Forelimb muscle (tissue), 1 donor: Measurements from ENCODE around the gene FBH1. TPM values are rescaled to one million over a fixed set of nuclear protein-coding genes. Genes with fewer than 3 reads are reported as not detected.
"Not testable (repeated sequence)": the region's sequence is repeated elsewhere in the genome, so short reads cannot be mapped to it uniquely, and the experiment has no call there.

ENCODE experiments used
- DNase-seq: peaks from one replicate; pipeline ENCODE4 v3.0.0-alpha.2; 2013; ENCODE audit warnings: low read depth
- polyA plus RNA-seq: library from polyadenylated mRNA; unstranded; fragments of 120-200 nt; gene quantifications from one replicate; pipeline ENCODE4 v1.2.1, GENCODE V29; 2013; ENCODE audit not compliant: insufficient read length

FBH1 gene
- polyA plus RNA-seq, 1 donor: 48.0 TPM

- DNase-seq: no peak
Measured at GRCh38 chr10:5941579-5941978, 51.5 kb downstream of the FBH1 start.

- DNase-seq: no peak
Measured at GRCh38 chr10:5942001-5942400, 52.0 kb downstream of the FBH1 start.

GRCh38 chr10:5942474-5942873, 52.4 kb downstream of the FBH1 start:
- DNase-seq: no peak

GRCh38 chr10:5943536-5943935, 53.5 kb downstream of the FBH1 start:
- DNase-seq: no peak

GRCh38 chr10:5944389-5945189, 54.5 kb downstream of the FBH1 start:
- peak; percentile 99 for DNase-seq

DNA sequence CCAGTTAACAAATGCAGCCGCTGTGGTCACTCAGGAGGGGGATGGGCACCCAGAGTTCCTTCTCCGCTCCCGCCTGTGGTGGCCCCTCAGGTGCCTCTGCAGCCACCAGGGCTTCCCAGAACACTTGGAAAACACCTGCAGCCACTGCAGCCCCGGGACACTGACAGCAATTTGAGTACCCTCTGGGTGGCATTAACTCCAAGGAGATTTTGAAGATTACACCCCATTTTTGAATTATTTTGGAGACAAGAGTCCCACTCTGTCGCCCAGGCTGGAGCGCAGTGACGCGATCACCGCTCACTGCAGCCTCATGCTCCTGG, 55.1 kb downstream of the FBH1 start:
- DNase-seq: no peak

GRCh38 chr10:5945561-5946418, 55.7 kb downstream of the FBH1 start:
- no peak for DNase-seq

DNA sequence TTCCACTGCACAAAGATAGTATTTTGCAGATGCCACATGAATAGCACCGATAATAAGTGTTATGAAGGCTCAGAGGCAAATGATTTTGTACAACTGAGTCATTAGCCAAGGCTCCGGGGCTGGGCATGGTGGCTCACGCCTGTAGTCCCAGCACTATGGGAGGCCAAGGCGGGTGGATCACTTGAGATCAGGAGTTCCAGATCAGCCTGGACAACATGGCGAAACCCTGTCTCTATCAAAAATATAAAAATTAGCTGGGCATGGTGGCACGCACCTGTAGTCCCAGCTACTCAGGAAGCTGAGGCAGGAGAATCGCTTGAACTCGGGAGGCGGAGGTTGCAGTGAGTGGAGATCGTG, 56.4 kb downstream of the FBH1 start:
- not testable (repeated sequence) for DNase-seq

- DNase-seq: no peak
Measured at GRCh38 chr10:5946786-5947185, 56.7 kb downstream of the FBH1 start.

- no peak for DNase-seq
Measured at GRCh38 chr10:5947471-5948207, 57.6 kb downstream of the FBH1 start.

GRCh38 chr10:5948208-5948585, 58.2 kb downstream of the FBH1 start:
- no peak for DNase-seq

GRCh38 chr10:5949009-5949759, 59.1 kb downstream of the FBH1 start:
- no peak for DNase-seq

- no peak for DNase-seq
Measured at GRCh38 chr10:5951167-5951711, 61.2 kb downstream of the FBH1 start.

DNA sequence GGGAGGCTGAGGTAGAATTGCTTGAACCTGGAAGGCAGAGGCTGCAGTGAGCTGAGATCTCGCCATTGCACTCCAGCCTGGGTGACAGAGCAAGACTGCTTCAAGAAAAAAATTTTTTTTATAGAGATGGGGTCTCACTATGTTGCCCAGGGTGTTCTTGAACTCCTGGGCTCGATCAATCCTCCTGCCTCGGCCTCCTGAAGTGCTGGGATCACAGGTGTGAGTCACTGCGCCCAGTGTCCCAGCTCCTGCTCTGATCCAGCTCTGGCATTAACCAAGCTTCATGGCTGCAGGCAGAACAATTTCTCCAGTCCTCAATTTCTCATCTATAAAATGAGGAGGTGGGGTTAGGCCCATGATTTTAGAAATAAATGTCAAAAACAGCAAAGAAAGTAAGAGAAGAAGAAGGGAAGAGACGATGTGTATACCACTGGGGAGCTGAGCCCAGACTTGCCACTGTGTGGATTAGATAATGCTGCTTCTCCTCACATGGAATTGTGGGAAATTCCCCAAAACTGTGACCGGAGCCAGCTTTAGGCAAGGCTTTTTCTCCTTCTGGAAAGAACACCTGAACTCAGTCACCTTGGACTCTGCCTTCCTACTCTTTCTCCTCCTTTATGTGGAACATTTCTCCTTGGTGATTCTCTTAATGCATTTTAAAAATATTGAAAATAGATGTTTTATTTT, 61.8 kb downstream of the FBH1 start:
- DNase-seq: no peak

GRCh38 chr10:5952731-5953385, 62.8 kb downstream of the FBH1 start:
- no peak for DNase-seq

DNA sequence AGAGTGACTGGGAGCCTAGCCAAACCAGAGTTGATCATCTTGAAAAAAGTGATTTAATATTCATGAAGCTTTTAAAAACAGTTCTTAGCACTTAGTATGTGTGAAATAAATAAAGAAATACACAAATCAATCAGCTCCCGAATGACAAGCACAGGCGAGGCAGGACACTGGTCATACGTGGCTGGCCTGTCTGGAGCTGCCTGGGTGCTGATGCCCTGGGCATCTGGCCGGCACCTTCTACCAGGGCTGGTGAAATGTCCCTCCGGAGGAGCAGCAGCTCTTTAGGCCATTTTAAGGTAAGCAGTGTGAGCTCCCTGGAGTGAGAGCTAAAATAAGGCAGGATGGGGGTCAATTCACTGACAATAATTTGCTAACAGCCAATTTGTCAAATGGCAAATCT, 63.6 kb downstream of the FBH1 start:
- no peak for DNase-seq

DNA sequence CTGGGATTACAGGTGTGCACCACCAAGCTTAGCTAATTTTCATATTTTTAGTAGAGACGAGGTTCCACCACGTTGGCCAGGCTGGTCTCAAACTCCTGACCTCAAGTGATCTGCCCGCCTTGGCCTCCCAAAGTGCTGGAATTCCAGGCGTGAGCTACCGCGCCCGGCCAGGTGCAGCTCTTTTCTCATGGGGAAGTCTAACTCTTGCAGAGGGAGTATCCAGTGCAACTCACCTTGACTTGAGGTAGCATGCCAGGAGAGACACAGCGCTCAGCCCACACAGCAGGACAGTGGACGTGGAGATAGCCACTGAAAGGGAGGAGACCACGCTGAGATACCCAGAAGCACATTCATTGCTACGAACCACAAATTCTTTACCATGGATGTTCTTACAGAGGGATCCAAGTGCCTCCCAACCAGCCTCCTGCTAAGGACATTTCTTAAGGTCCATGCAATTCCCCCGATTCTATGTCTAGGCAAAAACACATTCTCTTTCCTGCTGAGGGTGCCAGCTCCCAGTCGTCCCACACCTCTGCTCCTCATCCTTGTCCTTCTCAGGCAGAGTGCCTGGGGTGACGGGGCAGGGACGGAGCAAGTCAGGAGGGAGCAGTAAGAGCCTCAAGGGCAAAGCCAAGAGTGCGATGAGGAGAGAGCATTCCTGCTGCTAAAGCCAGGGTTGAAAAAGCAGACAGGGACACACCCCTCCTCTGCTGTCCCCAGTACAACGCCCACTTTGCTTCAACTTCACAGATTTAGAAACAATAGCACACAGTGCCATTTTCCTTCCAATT, 66.3 kb downstream of the FBH1 start:
- DNase-seq: no peak

GRCh38 chr10:5958077-5958476, 68.0 kb downstream of the FBH1 start:
- DNase-seq: no peak

DNA sequence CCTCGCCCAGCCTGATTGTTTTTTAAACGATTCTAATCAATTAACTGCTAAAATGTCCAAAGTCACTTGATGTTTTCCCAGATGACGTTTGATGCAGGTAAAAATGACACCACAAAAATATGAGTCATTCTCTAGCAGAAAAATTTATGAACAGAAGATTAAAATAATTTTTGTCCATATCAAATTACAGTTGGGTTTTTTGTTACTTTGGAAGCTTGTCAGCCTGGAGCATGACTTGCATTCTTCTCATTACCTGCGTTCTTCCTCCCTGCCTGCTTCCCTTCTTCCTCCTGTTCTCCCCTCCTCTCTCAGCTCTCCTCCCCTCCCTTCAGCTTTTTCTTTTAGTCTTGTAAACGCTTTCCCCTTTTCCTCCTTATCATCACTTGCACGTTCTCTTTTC, 68.6 kb downstream of the FBH1 start:
- no peak for DNase-seq

DNA sequence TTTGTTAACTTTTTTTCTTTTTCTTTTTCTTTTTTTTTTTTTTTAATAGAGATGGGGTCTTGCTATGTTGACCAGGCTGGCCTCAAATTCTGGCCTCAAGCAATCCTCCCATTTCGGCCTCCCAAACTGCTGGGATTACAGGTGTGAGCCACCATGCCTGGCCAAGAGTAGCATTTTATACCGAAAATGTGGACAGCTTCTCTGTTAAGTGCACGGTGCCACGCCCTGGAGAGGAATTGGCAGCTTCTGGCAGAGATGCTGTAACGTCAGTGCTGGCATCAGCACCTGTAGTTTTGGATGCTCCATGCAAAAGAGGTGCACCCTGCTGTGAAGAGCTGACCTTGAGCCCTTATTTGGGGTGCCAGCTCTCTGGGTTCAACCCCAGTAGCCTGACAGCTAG, 69.1 kb downstream of the FBH1 start:
- no peak for DNase-seq
